CD4-positive, alpha-beta T cell treated with Interleukin-17A for 1 hour (primary cell): ENCODE data around the gene GRIP1.
"Not testable (repeated sequence)": the region's sequence is repeated elsewhere in the genome, so short reads cannot be mapped to it uniquely, and the experiment has no call there.

Experiments
- DNase-seq: peaks from one replicate; pipeline ENCODE4 v3.0.0-alpha.2; 2020

GRIP1 gene

DNA sequence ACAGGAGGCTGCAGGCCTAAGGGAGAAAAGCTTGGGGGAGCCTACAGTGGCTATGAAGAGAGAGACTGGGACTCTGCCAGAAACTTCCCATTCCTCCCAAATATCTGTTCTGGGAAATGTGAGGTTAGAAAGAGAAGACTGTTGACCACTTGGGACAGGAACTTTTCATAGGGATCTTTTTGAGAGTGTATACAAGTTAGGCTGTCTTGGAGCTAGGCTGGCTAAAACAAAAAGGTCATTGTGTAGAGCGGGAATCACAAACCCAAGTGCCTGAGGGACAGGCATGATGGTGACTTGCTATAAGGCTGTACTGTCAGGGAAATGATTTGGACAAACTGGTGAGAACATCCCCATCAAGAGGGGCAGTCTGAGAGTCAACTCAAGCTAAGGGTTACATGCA is 175.1 kb downstream of the GRIP1 start:
- no peak for DNase-seq

DNA sequence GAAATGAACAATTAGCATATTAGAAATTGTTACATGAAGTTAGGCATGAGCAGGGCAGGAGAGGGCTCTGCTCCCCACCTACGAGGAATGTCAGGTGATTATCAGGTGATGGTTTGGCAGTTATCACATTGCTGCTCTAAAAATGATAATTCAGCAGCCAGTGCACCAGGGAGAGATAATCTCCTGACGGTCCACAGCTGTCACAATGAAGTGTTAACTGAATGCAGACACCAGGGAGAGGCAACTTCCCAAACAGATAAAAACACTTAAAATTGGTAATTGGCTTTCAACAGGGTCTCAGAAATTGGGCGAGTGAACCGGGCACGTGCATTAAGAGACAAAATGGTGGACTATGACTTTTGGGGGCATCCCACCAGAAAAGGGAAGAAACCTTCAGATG is 176.0 kb downstream of the GRIP1 start:
- DNase-seq: no peak

DNA sequence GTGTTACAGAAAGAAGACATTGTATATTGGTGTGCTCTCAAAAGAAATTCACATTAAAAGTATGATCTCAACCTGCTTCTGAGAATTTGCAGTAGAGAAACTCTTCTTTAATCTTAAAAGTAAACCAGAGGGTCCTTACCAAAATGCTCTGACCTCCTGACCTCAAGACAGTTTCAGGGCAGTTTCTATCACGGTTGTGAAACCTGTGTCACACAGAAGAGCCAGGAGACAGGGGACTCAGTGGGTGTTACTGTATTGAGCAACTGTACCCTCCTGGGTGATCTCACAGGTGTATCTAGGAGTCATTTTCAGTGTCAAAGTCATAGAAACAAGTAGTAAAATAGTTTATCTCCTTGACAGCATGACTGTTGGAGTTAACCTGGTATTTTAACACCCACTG is 178.0 kb downstream of the GRIP1 start:
- DNase-seq: no peak

DNA sequence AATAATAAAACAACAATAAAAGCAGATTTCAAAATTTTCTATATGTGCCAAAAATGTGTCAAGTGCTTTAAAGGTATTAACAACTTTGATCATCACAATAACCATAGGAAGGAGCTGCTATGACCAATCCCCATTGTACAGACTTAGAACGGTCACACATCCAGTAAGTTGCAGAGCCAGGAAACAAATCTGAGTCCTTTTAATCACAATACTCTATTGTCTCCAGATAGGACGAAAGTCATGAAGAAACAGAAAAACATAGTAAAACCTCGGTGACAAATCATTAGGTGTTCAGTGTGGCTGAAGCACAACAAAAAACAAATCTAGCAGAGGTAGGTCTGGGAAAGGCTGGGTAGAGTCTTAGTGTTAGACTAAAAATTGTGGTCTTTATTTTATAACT is 178.8 kb downstream of the GRIP1 start:
- DNase-seq: no peak

DNA sequence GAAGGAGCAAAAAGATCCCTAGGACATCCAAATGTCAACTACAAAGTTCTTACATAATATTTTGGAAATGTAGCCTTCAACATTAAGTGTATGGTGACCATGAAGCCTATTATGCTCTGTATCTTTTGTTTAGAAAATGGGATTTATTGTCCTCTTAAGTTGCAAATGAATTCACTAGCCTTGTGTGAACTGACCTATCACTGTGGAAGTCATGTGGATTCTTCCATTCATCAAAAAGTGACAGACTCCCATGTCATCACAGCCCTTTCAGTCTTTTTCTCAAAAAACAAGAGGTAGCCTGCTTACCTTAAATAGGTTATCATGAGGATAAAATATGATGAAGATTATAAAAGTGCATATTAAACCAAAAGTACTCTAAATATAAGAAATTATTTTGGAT is 179.9 kb downstream of the GRIP1 start:
- no peak for DNase-seq

DNA sequence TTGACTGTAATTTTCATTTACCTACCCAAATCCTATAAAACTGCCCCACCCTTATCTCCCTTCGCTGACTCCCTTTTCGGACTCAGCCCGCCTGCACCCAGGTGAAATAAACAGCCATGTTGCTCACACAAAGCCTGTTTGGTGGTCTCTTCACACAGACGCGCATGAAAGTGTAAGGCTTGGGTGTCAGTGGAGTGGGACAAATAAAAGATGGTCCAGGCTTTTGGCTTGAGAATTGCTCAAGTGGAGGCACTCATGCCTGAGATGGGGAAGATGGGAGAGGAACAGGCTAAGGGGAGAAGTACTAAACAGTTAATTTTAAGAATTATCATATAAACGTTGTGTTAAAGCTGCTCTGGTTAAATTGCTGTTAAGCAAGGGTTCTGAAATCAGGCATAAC is 180.8 kb downstream of the GRIP1 start:
- DNase-seq: not testable (repeated sequence)

DNA sequence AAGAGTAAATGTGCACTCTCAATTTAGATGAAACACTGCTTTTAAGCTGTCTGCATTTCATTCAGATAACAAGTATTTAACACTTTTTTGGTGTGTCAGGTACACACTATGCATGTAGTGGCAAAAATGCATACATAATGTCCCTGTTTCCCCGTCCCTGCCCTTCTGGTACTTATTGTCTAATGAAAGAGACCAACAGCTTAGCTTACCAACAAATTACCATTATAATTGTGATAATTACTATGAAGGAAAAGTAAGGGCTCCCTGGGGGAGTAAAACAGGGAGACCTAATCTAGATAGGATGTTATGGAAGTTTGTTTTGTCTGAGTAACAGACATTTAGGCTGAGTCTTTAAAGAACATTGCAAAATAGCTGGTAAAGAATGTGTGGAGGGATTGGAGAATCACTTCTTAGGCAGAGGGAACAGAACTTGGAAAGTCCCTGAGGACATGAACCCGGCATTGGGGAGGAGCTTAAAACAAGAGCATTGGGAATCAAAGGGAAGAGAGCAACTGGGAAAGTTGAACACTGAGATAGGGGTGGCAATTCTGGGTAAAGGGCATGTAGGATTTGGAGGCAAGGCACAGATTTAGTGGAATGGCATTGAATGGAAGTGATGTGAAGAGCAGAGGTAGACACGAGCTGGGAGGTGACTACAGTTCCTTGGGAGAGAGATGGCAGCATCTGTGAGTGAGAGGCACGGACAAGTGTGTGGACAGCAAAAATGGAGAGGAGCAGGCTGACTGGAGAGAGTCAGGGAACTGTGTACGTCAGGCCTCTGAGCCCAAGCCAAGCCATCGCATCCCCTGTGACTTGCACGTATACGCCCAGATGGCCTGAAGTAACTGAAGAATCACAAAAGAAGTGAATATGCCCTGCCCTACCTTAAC is 181.6 kb downstream of the GRIP1 start:
- DNase-seq: no peak

DNA sequence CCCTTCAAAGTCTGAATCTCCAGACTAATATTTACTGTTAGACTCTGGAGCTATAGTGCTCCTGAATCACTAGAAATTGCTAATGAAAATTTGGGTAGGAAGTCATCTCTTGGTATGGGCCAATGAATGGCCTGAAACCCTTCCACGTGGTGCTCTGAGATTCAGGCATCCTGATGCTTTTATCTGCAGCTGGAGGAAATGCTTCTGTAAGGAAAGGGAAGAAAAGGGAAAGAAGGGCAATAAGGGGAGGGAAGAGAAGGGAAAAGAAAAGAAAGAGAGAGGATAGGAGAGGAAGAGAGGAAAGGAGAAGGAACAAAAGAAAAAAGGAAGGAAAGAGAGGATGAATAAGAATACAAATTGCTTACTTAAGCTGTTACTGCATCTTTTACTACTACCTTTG is 182.3 kb downstream of the GRIP1 start:
- no peak for DNase-seq

DNA sequence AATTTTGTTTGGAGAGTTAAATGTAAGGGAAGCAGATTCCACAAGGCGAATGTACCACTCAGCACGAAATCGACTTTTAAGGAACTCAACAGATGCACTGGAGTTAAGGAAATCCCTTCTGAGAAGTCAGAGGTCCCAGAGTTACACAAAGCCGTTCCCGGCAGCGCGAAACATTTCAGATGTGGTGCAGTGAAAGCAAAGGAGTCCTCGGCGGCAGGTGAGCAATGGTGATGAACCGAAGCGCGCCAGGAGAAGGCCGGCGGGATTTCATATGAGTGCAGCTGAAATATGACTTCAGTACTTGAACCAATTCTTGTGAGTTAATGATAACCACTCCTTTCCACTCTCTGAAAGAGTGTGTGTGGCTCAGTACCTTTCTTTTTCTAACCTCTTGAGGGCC is 183.2 kb downstream of the GRIP1 start:
- DNase-seq: no peak

DNA sequence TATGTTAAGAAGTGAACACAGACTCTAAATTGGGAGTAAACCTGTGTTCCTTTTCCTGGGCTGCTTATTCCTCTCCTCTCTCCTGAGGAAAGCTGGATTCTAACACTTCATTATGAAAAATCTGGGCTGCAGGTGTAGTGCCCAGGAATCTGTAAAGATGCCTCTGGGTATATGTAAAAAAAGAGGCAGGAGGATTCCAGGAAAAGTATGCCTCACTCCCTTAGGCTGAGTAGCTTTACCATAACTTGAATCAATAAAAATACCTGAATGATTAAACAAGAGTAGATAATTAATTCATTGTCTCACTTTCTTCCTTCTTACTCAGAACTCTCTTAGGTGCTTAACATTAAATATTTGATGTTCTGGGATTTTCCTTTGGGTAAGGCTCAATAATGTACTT is 185.1 kb downstream of the GRIP1 start:
- DNase-seq: no peak

DNA sequence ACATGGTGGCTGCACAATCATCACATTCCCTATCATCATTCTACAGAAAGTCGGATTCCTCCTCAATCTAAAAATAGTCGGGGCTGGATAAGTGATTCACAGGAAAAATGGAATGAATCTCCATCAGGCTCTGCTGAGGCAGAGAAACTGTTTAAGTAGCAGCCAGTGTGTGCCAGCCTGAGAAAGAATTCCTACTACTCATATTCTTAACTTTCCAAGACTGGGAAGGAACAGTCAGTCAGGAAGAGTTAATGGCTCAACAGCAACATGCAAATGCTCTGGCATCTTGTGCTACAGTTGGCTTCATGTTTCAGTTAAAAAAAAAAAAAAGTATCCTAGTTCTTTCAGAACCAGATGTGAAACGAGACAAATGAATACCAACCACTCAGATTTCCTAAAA is 187.0 kb downstream of the GRIP1 start:
- no peak for DNase-seq

DNA sequence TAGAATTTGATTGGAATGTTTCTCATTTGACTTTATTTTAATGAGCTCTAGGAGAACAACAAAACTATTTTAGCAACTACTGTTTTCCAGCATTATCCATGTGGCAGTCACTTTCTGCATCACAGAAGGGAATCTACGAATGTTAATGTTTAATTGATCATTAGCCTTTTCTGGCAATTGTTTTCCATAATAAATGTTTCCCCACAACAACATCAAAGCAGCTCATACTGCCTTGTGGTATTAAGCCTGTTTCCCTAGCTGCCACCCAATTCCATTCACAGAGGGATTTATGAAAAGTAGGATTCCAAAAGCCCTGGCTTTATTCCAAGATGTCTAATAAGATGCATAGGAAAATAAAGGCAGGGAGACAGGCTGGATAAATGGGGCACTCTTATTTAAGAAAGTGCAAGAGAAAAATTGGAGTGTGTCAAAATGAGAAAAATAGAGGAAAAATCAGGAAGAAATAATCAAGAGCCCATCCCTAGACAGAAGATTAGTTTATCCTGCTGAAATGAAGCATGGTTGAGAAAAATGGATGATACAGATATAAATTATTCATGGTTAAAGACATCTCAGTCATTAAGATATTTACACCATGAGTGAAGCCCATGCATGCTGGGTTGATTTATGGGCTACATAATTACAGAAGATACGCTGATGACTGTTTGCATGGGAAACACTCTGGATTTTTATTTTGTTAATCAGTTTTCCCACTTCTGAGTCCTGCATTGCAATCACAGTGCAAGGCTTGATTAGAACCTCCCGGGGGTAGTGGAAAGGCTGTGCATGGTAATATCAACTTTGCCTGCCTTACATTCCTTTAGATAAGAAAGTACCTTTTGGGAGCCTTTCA is 196.3 kb downstream of the GRIP1 start:
- no peak for DNase-seq

DNA sequence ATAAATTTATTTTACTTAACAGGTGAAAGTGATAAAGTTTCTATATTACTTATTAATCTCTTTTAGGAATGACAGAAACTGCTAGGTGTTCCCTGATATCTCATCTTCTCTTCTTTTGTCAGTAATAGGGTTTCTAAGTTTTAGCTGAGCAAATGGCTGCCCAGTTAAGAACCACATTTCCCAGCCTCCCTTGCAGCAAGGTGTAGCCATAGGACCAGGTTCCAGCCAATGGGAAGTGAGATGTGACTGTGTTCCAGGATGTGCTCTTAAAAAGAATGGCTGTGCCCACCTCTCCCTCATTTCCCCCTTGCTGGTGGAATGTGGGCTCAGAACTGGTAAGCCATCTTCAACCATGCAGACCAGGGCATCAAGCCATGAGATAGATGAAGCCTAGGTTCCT is 210.9 kb downstream of the GRIP1 start:
- DNase-seq: no peak

DNA sequence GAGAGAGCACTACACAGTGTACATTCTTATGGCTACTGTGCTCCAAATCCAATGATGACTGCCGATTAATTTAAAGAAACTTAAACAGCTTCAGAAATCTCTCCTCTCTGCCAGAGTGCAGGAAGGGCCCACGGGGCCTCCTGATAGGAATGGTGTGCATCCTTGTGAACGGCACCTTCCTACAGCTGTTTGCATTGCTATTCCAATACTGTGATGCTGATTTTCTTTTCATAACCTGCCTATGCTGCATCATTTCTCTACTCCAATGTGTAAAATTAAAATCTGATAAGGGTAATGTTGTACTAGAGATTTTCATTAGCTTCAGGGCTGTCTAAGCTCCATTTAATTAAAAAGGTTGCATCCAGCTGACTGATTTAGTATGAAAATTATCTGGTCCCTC is 217.5 kb downstream of the GRIP1 start:
- no peak for DNase-seq

DNA sequence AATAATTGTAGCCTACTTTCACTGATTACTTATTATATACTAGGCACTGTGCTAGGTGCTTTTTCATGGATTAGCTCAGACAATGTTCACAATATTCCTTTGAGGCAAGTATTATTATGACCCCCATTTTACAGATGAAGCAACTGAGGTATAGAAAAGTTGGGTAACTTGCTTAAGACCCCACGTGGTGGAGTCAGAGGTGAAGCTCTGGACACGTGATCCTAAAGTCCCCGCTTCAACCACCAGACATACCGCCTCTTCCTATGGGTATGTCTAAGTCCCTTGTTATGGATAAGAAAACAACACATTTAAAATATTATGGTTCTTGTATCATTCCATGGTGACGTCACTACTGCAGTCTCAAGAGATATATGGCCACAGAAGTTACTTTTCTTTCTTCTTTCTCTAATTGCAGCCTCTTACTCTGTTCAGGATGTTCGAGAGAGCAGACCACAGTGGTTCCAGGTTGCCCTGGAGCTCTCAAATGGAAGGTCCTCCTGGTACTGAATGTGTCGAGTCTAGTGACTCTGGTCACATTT is 218.9 kb downstream of the GRIP1 start:
- DNase-seq: no peak

DNA sequence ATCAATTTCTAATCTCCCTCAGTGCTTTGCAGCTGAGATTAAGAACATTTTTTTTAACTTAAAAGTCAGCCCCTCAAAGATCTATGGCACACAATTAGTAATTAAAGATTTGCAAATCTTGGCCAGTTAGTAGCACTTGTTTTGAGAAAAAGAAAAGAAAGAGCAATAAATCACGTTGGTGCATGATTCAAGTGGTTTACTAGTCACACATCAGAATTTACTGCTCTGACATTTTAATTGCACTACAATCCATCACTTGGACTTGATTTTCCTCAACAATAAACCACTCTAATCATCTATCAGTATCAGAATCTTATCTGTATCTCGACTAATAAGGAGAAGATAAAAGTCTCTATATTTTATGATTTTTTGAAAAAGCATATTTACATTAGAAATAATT is 222.3 kb downstream of the GRIP1 start:
- DNase-seq: no peak

DNA sequence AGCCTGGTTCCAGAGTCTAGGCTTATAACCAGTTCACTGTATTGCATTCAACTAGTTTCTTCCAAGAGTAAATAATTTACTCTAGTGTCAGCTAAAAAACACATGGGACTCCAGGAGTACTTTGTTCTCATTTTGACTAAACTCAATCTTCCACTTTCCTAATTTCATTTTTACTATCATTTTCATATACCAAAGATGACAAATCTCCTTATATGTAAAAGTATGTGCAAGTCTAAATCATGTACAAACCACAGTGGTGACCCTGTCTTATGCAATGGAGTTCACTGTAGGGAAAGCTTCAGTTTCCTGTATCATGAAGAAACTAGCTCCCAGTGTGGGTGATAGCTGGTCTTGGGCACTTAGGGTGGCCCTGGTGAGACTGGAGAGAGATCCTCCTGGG is 225.0 kb downstream of the GRIP1 start:
- no peak for DNase-seq

DNA sequence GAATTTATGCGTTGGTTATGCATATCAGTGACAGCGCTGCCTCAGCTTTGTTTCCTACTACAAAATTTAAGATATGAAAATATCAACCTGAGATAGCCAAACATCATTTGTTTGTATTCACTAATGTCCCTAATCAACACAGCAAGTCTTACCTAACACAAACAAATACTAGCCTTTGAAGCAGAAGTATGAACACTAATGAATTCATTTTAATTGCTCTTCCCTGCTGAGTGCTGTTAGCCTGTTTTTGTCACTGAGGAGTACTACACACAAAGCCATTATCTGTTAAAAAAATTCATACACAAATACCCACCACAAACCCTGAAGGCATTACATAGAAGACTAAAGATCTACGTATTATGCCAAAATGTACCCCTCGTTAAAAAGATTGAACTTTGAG is 225.8 kb downstream of the GRIP1 start:
- no peak for DNase-seq

DNA sequence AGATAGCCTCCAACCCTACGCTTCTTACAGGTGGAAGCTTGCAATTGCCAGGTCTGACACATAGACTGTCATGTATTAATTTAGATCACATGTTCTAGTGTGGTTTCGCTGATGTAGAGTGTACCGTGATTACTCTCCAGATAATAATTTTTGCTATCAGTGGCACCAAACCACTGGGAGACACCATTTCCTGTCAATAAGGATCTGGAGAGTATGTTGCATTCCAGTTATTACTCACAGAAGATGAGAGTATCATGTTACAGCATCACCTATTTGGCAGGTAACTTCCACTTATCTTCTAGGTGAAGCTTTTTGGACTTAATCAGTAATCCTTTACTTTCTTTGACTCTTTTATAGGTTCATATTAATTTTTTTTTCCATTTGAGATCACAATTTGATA is 229.3 kb downstream of the GRIP1 start:
- no peak for DNase-seq

DNA sequence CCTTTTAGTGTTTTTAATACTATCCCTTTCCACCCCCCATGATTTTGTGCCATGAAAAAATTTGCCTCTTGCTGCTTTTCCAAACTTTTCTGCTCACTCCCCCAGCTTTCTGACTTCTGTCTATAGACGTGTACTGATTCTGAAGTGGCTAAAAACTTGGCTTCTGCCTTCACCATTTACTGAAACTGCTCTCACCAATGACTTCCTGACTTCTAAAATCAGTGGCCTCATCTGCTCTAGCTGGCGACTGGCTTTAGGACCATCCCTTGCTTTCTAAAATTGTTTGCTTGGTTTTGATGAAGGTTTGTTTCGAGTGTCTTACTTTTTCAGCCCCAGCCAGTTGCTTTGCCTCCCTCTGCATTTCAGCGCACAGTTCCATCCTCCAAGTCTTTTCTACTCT is 231.2 kb downstream of the GRIP1 start:
- DNase-seq: no peak

DNA sequence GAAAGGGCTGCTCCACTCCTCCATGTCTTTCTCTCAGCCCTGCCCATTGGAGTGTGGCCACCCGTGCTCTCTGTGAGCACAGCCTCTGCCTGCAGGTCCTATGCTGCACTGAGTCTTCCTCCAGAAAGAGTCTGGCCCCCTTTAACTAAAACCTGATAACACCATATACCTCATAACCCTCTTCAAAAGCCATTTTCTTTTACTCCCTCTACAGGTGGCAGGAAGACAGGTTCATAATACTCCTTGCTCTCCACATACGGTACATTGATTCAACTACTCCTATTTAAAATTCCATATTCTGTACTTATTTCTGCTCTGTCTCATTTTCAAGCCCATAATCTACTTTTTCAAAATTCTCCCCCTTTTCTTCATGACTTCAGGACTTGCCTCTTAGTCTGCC is 232.6 kb downstream of the GRIP1 start:
- DNase-seq: no peak

DNA sequence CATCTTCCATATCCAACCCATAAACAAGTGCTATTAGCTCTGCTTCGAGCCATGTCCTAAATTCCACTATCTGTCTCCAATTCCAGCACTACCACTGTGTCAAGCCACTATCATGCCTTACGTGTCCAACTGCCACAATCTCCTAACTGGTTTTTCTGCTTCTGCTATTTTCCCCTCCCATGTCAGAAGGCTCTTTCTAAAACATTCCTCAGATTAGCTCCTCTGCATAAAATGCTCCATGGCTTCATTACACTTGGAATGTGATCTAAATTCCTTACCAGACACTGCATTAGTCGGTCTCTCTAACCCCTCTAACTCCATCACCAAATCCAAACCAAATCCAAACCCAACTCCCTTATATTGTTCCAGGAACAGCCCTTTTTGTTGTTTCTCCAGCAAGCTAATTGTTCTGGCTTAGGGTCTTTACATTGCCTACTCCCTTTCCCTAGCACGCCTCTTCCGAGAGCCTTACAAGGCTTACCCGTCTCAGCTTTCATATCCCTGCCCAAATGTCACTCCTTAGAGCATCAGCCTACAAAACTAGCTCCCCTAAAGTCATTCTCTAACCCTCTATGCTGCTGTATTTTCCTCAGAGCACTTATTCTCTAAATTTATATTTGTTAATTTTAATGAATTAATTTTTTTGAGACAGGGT is 236.8 kb downstream of the GRIP1 start:
- no peak for DNase-seq

DNA sequence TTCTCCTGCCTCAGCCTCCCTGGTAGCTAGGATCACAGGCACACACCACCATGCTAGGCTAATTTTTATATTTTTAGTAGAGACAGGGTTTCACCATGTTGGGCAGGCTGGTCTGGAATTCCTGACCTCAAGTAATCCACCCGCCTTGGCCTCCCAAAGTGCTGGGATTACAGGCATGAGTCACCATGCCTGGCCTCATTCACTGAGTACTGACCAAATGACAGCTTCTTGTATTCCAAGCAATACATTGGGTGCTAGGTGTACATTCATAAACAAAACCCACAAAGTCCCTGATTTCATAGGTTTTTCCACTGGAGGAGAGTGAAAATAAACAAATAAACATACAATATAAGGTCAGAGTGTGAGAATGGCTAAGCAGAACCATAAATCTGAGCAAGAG is 240.3 kb downstream of the GRIP1 start:
- DNase-seq: no peak

DNA sequence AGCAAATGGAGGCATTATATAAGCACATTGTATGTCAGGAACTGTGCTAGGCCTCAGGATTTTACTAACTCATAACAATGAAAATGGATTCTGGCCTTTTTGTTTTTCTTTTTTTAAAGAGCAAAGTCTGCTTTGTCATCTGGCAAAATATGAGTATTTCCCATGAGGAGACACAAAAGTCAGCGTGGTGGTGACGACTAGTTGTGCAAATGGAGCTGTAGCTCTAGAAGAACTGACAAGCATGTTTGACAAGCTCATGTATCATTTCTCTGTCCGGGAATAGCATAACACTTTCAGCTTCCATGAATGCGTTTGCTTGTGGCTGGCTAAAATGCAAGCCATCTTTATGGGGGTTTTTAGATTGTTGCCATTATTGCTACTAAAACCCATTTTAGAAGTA is 248.8 kb downstream of the GRIP1 start:
- no peak for DNase-seq
